Large intestine (tissue), 3 donors: ENCODE results near the gene ARHGEF2. TPM values are rescaled to one million over a fixed set of nuclear protein-coding genes. Genes with fewer than 3 reads are reported as not detected.
A peak's percentile ranks its signal among the peaks of the same experiment; 100 is the strongest.

Experiments used
- DNase-seq, 2 donors: peaks; one replicate each; pipeline versions ENCODE4 v3.0.0 to v3.0.0-alpha.2; 2013
- H3K27ac ChIP-seq: one replicate; pipeline ENCODE4 v1.5.1; 2013; ENCODE audit warnings: low read length
- H3K27me3 ChIP-seq: 2 replicates; pipeline ENCODE4 v1.6.1; 2013; ENCODE audit warnings: low read length; ENCODE audit not compliant: control insufficient read depth, insufficient read depth
- H3K36me3 ChIP-seq: 2 replicates; pipeline ENCODE4 v1.6.1; 2013; ENCODE audit warnings: low read length; ENCODE audit not compliant: control insufficient read depth, insufficient read depth
- H3K4me1 ChIP-seq: one replicate; pipeline ENCODE4 v1.6.1; 2013; ENCODE audit warnings: low read length; ENCODE audit not compliant: control insufficient read depth, insufficient read depth
- H3K4me3 ChIP-seq: one replicate; pipeline ENCODE4 v1.5.1; 2013; ENCODE audit warnings: low read length
- H3K9me3 ChIP-seq: one replicate; pipeline ENCODE4 v1.6.1; 2013; ENCODE audit warnings: mild to moderate bottlenecking, low read depth, low read length, moderate library complexity; ENCODE audit not compliant: control insufficient read depth
- WGBS: methylation state at CpG from one replicate; pipeline ENCODE4 v1.1.5; 2013; ENCODE audit warnings: low lambda C conversion rate; ENCODE audit not compliant: insufficient coverage; 5-methylcytosine and 5-hydroxymethylcytosine counted together
- polyA plus RNA-seq: library from polyadenylated mRNA; unstranded; fragments of 120-200 nt; gene quantifications from one replicate; pipeline ENCODE4 v1.2.1, GENCODE V29; 2013

Gene ARHGEF2
- polyA plus RNA-seq, 1 donor = 51.2 TPM

DNA sequence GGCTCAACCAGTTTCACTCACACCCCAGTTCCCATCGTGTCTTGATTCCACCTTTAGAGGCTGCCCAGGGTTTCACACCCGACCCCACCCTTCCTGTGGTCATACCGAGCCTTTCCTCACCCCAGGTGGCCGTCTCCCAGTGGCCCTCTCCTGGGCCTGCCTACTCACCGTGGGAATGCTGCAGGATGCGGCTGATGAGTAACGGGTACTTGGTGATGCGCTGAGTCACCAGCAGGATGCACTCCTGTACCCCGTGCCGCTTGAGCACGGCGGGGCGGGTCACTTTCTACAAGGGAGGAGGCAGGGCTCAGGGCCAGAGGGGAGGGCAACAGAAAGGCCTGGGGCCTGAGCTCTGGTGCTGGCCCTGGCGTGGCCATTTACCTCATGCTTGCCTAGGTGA is 16.4 kb downstream of the ARHGEF2 start:
- DNase-seq = no peak
- no CpG with 5 or more reads among the region's 14 CpGs for WGBS
- no peaks in the 10 kb centered on the region for H3K9me3 ChIP-seq
- H3K27me3 ChIP-seq = no peaks in the 10 kb centered on the region
- H3K36me3 ChIP-seq = peaks cover 83% of the 10 kb centered on the region
- peaks cover 2% of the 10 kb centered on the region for H3K4me1 ChIP-seq
- no peak overlapping the region for H3K27ac ChIP-seq
- H3K4me3 ChIP-seq = no peak overlapping the region

DNA sequence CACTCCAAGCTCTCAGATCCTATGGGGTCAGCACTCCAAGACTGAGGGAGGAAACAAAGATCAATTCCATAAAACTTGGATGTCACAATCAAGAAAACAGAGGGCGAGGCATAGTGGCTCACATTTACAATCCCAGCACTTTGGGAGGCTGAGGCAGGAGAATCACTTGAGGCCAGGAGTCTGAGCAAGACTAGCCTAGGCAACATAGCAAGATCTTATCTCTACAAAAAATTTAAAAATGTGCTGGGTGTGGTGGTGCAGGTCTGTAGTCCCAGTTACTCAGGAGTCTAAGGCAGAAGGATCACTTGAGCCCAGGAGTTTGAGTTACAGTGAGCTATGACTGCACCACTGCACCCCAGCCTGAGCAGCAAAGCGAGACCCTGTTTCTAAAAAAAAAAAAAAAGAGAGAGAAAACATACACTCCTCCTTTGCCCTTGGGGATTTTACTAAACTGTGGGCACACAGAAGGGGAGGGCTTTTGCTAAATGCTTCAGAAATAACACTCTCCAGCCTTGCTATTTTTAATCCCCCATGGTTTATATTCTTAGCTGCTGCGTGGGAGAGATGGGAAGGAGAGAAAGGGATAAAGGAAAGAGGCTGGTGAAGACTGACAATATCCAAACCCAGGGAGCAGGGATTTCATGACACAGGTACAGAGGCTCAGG is 18.1 kb downstream of the ARHGEF2 start:
- no peaks in the 10 kb centered on the region for H3K4me1 ChIP-seq
- no peak overlapping the region for H3K4me3 ChIP-seq
- DNase-seq = no peak
- H3K9me3 ChIP-seq = no peaks in the 10 kb centered on the region
- H3K27me3 ChIP-seq = no peaks in the 10 kb centered on the region
- no CpG with 5 or more reads among the region's 3 CpGs for WGBS
- H3K27ac ChIP-seq = no peak overlapping the region
- peaks cover 79% of the 10 kb centered on the region for H3K36me3 ChIP-seq

DNA sequence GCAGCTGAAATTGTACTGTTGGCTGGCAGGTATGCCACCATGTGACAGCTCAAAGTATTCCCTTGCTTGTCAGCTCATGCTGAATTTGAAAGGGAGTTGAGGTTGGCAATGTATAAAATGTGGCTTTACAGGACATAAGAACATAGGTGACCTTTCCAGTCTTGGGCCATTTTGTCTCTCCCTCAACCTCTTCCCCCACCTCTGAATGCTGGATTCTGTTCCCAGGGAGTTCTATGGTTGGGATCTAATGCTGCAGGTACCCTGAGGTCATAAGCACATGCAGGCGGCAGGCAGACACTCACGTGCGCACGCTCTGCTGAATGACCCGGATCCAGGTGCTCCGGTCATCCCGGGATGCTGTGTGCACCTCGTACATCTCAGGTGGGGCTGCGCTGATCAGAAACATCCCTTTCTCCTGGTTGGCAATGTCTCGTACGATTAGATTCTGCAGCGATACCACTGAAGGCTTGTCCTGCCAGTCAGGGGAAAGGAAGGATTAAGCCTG is 20.9 kb downstream of the ARHGEF2 start:
- H3K4me1 ChIP-seq = no peaks in the 10 kb centered on the region
- no peak for DNase-seq
- no peak overlapping the region for H3K27ac ChIP-seq
- no peak overlapping the region for H3K4me3 ChIP-seq
- no CpG with 5 or more reads among the region's 12 CpGs for WGBS
- peaks cover 80% of the 10 kb centered on the region for H3K36me3 ChIP-seq
- no peaks in the 10 kb centered on the region for H3K27me3 ChIP-seq
- no peaks in the 10 kb centered on the region for H3K9me3 ChIP-seq

DNA sequence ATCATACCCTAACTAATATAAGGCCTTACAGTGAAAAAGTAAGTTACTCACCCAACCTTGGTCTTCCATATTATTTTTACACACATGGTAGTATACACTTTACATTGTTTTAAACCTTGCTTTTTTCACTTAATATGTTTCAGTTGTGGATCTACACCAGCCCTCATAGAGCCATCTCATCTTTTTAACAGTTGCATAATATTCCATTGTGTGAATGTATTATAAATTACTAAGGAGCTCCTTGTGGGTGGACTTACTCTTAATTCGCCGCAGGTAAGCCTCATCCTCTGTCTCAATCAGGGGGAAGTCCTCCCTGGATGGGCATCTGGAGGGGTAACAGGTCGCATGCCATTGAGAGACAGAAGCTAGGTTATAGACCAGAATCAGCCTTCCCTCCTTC is 23.7 kb downstream of the ARHGEF2 start:
- H3K36me3 ChIP-seq = peaks cover 81% of the 10 kb centered on the region
- DNase-seq = no peak

DNA sequence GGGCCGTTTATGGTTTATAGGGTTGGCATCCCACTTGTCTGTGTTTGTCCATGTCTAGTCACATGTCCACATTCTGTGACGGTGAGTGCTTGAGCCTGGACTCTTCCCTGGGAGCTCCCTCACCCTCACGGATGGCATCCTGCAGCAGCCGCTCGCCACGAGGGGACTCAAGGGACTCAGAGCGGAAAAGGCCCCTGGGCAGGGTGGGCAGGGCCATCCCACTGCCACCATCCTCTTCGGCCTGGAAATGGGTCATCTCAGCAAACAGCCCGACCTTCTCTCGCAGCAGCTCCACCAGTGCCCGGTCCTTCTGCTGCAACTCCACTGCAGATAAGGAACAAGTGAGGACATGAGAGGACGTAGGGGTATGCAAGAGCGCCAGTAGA is 25.8 kb downstream of the ARHGEF2 start:
- Histone ChIP-seq H3K27me3 (no peaks in the 10 kb centered on the region), H3K9me3 (no peaks in the 10 kb centered on the region), H3K27ac (no peak overlapping the region), H3K4me3 (no peak overlapping the region), H3K4me1 (no peaks in the 10 kb centered on the region), H3K36me3 (peaks cover 79% of the 10 kb centered on the region)
- no peak for DNase-seq
- no CpG with 5 or more reads among the region's 13 CpGs for WGBS

More for the DNA sequence above, 23.7 kb downstream of the ARHGEF2 start:
- H3K27ac ChIP-seq = no peak overlapping the region
- no peaks in the 10 kb centered on the region for H3K27me3 ChIP-seq
- H3K4me3 ChIP-seq = no peak overlapping the region
- no peaks in the 10 kb centered on the region for H3K4me1 ChIP-seq
- no CpG with 5 or more reads among the region's 3 CpGs for whole genome bisulfite sequencing
- no peaks in the 10 kb centered on the region for H3K9me3 ChIP-seq

DNA sequence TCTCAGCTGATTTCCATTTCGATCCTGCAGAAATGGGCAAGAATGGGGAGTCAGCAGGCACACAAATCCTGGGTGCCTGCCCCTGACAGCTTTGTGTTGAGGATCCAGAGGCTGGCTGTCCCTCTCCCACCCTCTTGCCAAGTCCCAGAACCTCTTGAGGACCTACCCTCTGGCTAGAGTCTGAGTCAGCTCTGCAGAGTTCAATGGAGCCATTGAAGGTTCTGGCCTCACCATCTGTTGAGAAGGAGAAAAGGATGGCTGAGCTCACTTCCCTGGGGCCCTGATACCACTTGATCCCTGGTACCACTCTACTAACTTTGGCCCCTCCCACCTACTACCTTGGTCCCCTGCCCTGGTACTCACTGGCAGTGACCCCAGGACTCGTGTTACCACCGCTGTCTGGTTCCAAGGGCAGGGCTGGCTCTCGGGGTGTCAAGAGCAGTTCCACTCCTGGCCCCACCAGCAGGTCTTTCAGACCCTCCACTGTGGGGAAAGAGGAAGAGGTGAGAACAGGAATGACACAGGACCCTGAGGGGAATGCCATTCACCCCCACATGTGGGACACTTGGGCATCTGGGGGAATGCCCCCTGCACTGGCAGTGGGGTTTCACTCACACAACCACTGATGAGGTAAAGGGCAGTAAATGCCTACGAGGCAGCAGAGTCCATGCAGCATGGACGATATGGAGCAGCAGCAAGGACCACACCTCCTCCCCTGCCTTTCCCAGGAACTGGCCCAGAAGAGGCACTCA is 26.4 kb downstream of the ARHGEF2 start:
- no CpG with 5 or more reads among the region's 6 CpGs for WGBS
- Histone ChIP-seq H3K27ac (no peak overlapping the region), H3K4me3 (no peak overlapping the region), H3K27me3 (no peaks in the 10 kb centered on the region), H3K4me1 (peaks cover under 1% of the 10 kb centered on the region), H3K36me3 (peaks cover 82% of the 10 kb centered on the region), H3K9me3 (no peaks in the 10 kb centered on the region)
- DNase-seq = no peak

DNA sequence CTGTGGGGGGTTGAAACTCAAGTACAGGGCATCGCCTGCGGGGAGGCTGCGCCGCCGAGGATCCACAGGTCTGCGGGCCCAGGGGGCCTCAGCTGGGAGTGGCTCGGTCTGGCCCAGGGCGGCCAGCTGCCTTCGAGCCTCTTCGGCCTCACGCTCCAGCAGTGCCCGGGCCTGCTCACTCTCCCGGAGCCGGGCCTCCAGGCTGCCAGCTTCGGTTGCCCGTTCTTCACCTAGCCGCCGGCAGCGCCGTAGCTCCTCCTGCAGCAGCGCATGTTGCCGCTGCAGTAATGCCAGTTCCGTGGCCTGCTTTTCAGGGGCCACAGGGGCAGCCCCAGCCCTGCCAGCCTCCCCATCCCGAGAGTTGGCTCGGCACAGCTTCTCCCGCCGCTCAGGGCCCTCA is 27.5 kb downstream of the ARHGEF2 start:
- no peak for DNase-seq
- WGBS = no CpG with 5 or more reads among the region's 27 CpGs
- Histone ChIP-seq H3K27me3 (no peaks in the 10 kb centered on the region), H3K27ac (no peak overlapping the region), H3K4me1 (peaks cover 12% of the 10 kb centered on the region), H3K9me3 (no peaks in the 10 kb centered on the region), H3K36me3 (peaks cover 84% of the 10 kb centered on the region), H3K4me3 (no peak overlapping the region)

DNA sequence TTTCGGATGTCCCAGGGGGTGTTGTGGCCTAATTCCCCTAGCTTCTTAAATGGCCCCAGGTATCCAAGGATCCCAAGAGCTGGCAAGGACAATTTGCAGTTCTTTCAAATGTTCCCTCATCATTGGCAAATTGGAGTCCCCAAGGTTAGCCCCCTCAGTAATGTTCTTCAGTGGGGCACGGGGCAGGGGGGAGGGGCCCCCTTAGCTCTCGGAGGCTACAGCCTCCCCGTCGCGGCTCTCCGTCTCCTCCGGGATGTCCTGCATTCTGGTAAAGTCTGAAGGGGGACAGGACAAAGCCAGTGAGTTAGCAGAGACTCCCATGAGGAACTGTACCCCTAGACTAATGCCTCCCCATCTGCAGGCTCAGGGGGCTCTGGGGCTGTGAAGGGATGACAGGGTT is 30.6 kb downstream of the ARHGEF2 start:
- Histone ChIP-seq H3K36me3 (peaks cover 59% of the 10 kb centered on the region), H3K4me1 (peaks cover 39% of the 10 kb centered on the region), H3K27me3 (no peaks in the 10 kb centered on the region), H3K27ac (no peak overlapping the region), H3K4me3 (no peak overlapping the region), H3K9me3 (no peaks in the 10 kb centered on the region)
- DNase-seq = no peak
- no CpG with 5 or more reads among the region's 8 CpGs for WGBS

DNA sequence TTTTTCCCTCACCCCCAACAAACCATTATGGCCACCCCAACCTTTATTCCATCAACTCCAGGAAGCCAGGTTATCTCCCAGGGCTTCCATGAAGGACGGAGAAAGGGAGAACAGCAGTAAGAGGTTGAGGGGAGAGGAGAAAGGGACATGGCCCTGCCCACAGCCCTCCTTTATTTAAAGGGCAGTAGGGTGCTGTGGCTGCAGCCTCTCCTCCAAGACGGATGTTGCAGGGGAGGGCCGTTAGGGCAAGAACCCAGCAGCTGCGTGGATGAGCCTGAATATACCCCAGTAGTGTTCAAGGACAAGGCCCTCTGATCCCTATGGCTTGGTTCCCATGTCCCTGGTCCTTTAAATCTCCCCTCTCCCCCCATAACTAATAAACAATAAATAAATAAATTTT is 31.1 kb downstream of the ARHGEF2 start:
- no CpG with 5 or more reads among the region's 4 CpGs for WGBS
- Histone ChIP-seq H3K9me3 (no peaks in the 10 kb centered on the region), H3K4me1 (peaks cover 44% of the 10 kb centered on the region), H3K4me3 (no peak overlapping the region), H3K27ac (no peak overlapping the region), H3K27me3 (no peaks in the 10 kb centered on the region), H3K36me3 (peaks cover 54% of the 10 kb centered on the region)
- DNase-seq = no peak

DNA sequence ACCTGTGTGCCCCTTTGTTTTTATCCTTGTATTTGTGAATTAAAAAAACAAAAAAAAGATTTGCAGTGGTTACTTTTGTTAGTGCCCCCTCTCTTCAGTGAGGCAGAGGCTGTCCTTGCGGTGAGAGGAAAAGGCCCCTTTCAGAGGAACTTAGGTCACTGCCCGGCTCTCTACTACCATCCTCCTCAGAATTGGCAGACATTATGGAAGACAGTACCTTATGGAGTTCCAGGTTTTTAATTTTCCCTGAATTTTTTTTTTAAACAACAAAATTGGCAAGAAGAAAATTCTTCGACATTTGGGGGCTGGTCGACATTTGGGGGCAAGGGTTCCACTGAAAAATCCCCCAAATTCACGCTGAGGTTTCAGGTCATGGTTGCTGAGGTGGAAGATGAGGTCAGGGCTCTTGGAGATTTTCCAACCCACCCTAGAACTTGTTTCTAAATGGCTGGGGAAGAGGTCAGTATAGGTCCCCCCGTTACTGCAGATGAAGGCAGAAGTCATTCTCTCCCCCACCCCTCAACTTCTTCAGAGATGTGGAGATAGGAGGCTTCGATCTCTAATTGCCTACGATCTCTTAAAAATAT is 31.6 kb downstream of the ARHGEF2 start:
- no peak overlapping the region for H3K4me3 ChIP-seq
- H3K9me3 ChIP-seq = no peaks in the 10 kb centered on the region
- H3K27ac ChIP-seq = peak overlapping the region; percentile 46
- no peak for DNase-seq
- no CpG with 5 or more reads among the region's 8 CpGs for WGBS
- peaks cover 49% of the 10 kb centered on the region for H3K36me3 ChIP-seq
- no peaks in the 10 kb centered on the region for H3K27me3 ChIP-seq
- H3K4me1 ChIP-seq = peaks cover 50% of the 10 kb centered on the region
